HG02973 (cell line): ENCODE results near the gene ALDH5A1.

Experiments
- ATAC-seq: cut with Tn5 transposase; IDR thresholded peaks from one replicate; pipeline ENCODE4 v1.9.1; 2021; ENCODE audit warnings: moderate library complexity; ENCODE audit not compliant: unreplicated experiment

ALDH5A1 gene

GRCh38 chr6:24494821-24495795 lies at the start of gene ALDH5A1:
TSS of gene ALDH5A1 (plus strand) at chr6:24494969. CDS start at chr6:24494997, 28 bp downstream.
- peak; percentile 69 for ATAC-seq

- no peak for ATAC-seq
Measured at GRCh38 chr6:24445704-24446103, 49.1 kb upstream of the ALDH5A1 start.

GRCh38 chr6:24446670-24447069 lies 48.1 kb upstream of the ALDH5A1 start:
- ATAC-seq: no peak

- ATAC-seq: no peak
Measured at GRCh38 chr6:24448396-24448795, 46.4 kb upstream of the ALDH5A1 start.

- no peak for ATAC-seq
Measured at GRCh38 chr6:24448828-24449525, 45.8 kb upstream of the ALDH5A1 start.

GRCh38 chr6:24451581-24452388 lies 43.0 kb upstream of the ALDH5A1 start:
- no peak for ATAC-seq

GRCh38 chr6:24453921-24454320 lies 40.8 kb upstream of the ALDH5A1 start:
- ATAC-seq: no peak

- ATAC-seq: no peak
Measured at GRCh38 chr6:24454452-24454851, 40.3 kb upstream of the ALDH5A1 start.

GRCh38 chr6:24455061-24455460 lies 39.7 kb upstream of the ALDH5A1 start:
- no peak for ATAC-seq

GRCh38 chr6:24458134-24458533 lies 36.6 kb upstream of the ALDH5A1 start:
- ATAC-seq: no peak

- no peak for ATAC-seq
Measured at GRCh38 chr6:24458941-24459340, 35.8 kb upstream of the ALDH5A1 start.

GRCh38 chr6:24460966-24461365 lies 33.8 kb upstream of the ALDH5A1 start:
- ATAC-seq: no peak

GRCh38 chr6:24464253-24465038 lies 30.3 kb upstream of the ALDH5A1 start:
- ATAC-seq: no peak

- ATAC-seq: no peak
Measured at GRCh38 chr6:24469811-24470210, 25.0 kb upstream of the ALDH5A1 start.

GRCh38 chr6:24472181-24472580 lies 22.6 kb upstream of the ALDH5A1 start:
- ATAC-seq: no peak

GRCh38 chr6:24476631-24477030 lies 18.1 kb upstream of the ALDH5A1 start:
- no peak for ATAC-seq

- ATAC-seq: no peak
Measured at GRCh38 chr6:24477070-24477469, 17.7 kb upstream of the ALDH5A1 start.

GRCh38 chr6:24478903-24479302 lies 15.9 kb upstream of the ALDH5A1 start:
- ATAC-seq: no peak

GRCh38 chr6:24480705-24481104 lies 14.1 kb upstream of the ALDH5A1 start:
- ATAC-seq: no peak

GRCh38 chr6:24481449-24481848 lies 13.3 kb upstream of the ALDH5A1 start:
- no peak for ATAC-seq
